Esophagus squamous epithelium (tissue), 5 donors: ENCODE results near the gene NFKBIE. TPM values are rescaled to one million over a fixed set of nuclear protein-coding genes. Genes with fewer than 3 reads are reported as not detected.

ENCODE experiments used
- DNase-seq: peaks from one replicate; lab custom pipeline; 2025; lab: John Stamatoyannopoulos, UW
- H3K27ac ChIP-seq, 4 donors: fragments of 200-600 bp; sonication (generic); one replicate each; pipeline ENCODE4 v1.5.1; 2016 to 2019; ENCODE audit warnings: mild to moderate bottlenecking in 1 of 4
- H3K27me3 ChIP-seq, 4 donors: fragments of 200-600 bp; sonication (generic); 1 replicate in 3 of 4; 2 replicates in 1 of 4; pipeline versions ENCODE4 v1.5.1 to v1.6.0; 2017 to 2021; ENCODE audit warnings: antibody characterized with exemption in 1 of 4
- H3K36me3 ChIP-seq, 3 donors: fragments of 200-600 bp; sonication (generic); one replicate each; pipeline ENCODE4 v1.5.1; 2016 to 2019
- H3K4me1 ChIP-seq, 3 donors: fragments of 200-600 bp; sonication (generic); one replicate each; pipeline ENCODE4 v1.5.1; 2017 to 2019
- H3K4me3 ChIP-seq, 4 donors: fragments of 200-600 bp; sonication (generic); 1 replicate in 3 of 4; 2 replicates in 1 of 4; pipeline ENCODE4 v1.5.1; 2016 to 2019; ENCODE audit warnings: mild to moderate bottlenecking in 2 of 4, moderate library complexity in 1 of 4
- H3K9me3 ChIP-seq, 3 donors: fragments of 200-600 bp; sonication (generic); one replicate each; pipeline ENCODE4 v1.5.1; 2016 to 2019
- POLR2A ChIP-seq, 4 donors: fragments of 450-650 bp; IDR thresholded peaks; one replicate each; pipeline ENCODE4 v1.6.1; 2017; ENCODE audit warnings: antibody characterized with exemption in 4 of 4, mild to moderate bottlenecking in 4 of 4, moderate library complexity in 3 of 4
- WGBS, 2 donors: methylation state at CpG; one replicate each; pipeline ENCODE4 v1.1.5; 2018; 5-methylcytosine and 5-hydroxymethylcytosine counted together
- intact Hi-C: fragments of 100-400 bp; cut with DNase I; formaldehyde crosslinking; loops from one replicate; pipeline ENCODE4 v1.15.0; 2022
- total RNA-seq, 4 donors: library from RNA; depleted of rRNA; stranded (reverse); fragments of >200 nt; gene quantifications; one replicate each; pipeline ENCODE4 v1.1.0, GENCODE V29; 2016
- TF ChIP-seq, protein P1 (sequence below), 6 experiments: fragments of 450-650 bp in 4 of 6; fragments of 200-600 bp in 2 of 6; sonication (generic) in 2 of 6; IDR thresholded peaks; one replicate each; pipeline ENCODE4 v1.5.1; 2016 to 2019; ENCODE audit warnings: antibody characterized with exemption in 6 of 6, mild to moderate bottlenecking in 4 of 6, moderate library complexity in 4 of 6
- donor health status: DM: yes; HTN: yes; CAD: no.

NFKBIE gene
- total RNA-seq, 4 donors from 2014 or later = 8.6 to 11.2 (median 10.2) TPM

DNA sequence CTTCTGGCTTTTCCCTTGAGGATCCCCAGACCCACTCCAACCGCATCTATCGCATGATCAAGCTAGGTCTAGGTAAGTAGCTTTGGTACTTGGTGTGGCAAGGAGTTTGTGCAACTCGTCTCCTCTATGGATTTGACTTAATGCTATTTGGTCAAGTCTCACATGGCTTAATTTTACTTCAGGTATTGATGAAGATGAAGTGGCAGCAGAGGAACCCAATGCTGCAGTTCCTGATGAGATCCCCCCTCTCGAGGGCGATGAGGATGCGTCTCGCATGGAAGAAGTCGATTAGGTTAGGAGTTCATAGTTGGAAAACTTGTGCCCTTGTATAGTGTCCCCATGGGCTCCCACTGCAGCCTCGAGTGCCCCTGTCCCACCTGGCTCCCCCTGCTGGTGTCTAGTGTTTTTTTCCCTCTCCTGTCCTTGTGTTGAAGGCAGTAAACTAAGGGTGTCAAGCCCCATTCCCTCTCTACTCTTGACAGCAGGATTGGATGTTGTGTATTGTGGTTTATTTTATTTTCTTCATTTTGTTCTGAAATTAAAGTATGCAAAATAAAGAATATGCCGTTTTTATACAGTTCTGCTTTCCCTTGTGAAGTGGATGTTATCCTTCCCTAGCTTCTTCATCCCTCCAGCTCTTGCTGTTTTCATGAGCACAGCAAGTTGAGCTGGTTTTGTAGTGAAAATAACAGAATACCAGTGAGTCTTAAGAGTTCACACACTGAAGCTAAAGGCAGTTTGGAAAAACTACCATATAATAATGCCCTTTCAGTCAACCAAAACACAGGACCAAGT lies 11.8 kb downstream of the NFKBIE start:
- Histone ChIP-seq H3K36me3 (peaks cover 41 to 75% (median 63%) of the 10 kb centered on the region in 3 donors), H3K9me3 (no peaks in the 10 kb centered on the region), H3K4me1 (peaks cover 17 to 92% (median 36%) of the 10 kb centered on the region in 3 donors), H3K4me3 (no peak overlapping the region), H3K27ac (no peak overlapping the region), H3K27me3 (no peaks in the 10 kb centered on the region)
- WGBS, 2 donors = 59 to 61% methylated on average over 9 to 10 of the region's 10 CpGs
- no peak for TF ChIP-seq POLR2A (IDR thresholded peaks at IDR 0.05)
- TF ChIP-seq, protein P1, sequence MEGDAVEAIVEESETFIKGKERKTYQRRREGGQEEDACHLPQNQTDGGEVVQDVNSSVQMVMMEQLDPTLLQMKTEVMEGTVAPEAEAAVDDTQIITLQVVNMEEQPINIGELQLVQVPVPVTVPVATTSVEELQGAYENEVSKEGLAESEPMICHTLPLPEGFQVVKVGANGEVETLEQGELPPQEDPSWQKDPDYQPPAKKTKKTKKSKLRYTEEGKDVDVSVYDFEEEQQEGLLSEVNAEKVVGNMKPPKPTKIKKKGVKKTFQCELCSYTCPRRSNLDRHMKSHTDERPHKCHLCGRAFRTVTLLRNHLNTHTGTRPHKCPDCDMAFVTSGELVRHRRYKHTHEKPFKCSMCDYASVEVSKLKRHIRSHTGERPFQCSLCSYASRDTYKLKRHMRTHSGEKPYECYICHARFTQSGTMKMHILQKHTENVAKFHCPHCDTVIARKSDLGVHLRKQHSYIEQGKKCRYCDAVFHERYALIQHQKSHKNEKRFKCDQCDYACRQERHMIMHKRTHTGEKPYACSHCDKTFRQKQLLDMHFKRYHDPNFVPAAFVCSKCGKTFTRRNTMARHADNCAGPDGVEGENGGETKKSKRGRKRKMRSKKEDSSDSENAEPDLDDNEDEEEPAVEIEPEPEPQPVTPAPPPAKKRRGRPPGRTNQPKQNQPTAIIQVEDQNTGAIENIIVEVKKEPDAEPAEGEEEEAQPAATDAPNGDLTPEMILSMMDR (IDR thresholded peaks at IDR 0.05) = peak in 5 of 6 experiments; percentile 33 to 52 (median 37)
- intact Hi-C loops = loop anchor here (10.0 kb wide), 1 partner anchor 159 kb away; no protein-coding TSS in a partner anchor
- no peak for DNase-seq

DNA sequence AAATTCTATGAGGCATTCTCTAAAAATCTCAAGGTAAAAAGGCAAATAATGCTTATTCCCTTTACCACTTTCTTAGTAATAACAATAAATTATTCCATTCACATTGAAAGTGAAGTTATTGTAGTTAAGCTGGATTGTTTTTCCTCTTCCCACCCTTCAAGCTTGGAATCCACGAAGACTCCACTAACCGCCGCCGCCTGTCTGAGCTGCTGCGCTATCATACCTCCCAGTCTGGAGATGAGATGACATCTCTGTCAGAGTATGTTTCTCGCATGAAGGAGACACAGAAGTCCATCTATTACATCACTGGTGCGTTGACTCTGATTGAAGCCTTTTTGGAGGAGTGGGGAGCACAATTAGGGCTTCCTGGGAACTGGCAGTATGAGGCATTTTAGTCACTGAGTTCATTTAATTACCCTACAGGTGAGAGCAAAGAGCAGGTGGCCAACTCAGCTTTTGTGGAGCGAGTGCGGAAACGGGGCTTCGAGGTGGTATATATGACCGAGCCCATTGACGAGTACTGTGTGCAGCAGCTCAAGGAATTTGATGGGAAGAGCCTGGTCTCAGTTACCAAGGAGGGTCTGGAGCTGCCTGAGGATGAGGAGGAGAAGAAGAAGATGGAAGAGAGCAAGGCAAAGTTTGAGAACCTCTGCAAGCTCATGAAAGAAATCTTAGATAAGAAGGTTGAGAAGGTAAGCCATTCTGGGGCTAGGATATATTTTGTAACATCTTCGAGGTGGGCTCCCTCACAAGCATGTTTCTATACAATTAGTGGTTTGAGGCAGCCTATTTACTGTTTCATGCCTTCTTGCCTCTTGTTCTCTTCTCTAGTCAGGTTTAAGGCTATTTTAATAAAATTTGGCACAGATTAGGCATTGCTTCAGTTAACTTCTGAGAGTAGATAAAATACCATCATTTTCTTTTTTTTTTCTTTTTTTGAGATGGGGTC lies 13.5 kb downstream of the NFKBIE start:
- H3K4me1 ChIP-seq = peaks cover 19 to 88% (median 35%) of the 10 kb centered on the region in 3 donors
- 84 to 88% methylated on average over 13 to 14 of the region's 14 CpGs for WGBS, 2 donors
- no peak overlapping the region for H3K27ac ChIP-seq
- peaks cover 41 to 75% (median 63%) of the 10 kb centered on the region in 3 donors for H3K36me3 ChIP-seq
- H3K27me3 ChIP-seq = no peaks in the 10 kb centered on the region
- no peak for TF ChIP-seq POLR2A (IDR thresholded peaks at IDR 0.05)
- TF ChIP-seq, protein P1 (IDR thresholded peaks at IDR 0.05) = no peak
- H3K9me3 ChIP-seq = no peaks in the 10 kb centered on the region
- H3K4me3 ChIP-seq = no peak overlapping the region
- DNase-seq = no peak
- intact Hi-C loops = loop anchor here (10.0 kb wide), 1 partner anchor 157 kb away; no protein-coding TSS in a partner anchor

DNA sequence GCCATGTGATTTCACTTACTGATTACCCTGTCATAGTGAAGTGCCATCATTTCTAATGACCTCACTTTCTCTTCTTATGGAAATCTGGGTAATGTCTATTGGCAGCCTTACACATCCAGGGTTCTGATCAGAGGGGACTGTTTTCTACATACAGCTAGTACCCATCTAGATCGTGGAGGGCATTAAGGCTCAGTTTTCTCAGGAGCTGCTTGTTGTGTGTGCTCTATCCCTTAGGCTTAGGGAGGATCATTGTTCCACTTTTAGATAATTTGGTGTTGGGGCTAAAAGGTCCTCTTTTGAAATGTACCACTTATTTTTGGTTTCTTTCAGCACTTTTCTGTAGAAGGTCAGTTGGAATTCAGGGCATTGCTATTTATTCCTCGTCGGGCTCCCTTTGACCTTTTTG lies 14.6 kb downstream of the NFKBIE start:
- TF ChIP-seq POLR2A (IDR thresholded peaks at IDR 0.05) = no peak
- TF ChIP-seq, protein P1 (IDR thresholded peaks at IDR 0.05) = no peak
- Histone ChIP-seq H3K36me3 (peaks cover 41 to 75% (median 63%) of the 10 kb centered on the region in 3 donors), H3K4me1 (peaks cover 14 to 81% (median 29%) of the 10 kb centered on the region in 3 donors), H3K4me3 (no peak overlapping the region), H3K9me3 (no peaks in the 10 kb centered on the region), H3K27ac (no peak overlapping the region), H3K27me3 (no peaks in the 10 kb centered on the region)
- 67 to 83% methylated on average over 3 of the region's 3 CpGs for WGBS, 2 donors
- no peak for DNase-seq
- intact Hi-C loops = loop anchor here (10.0 kb wide), 1 partner anchor 156 kb away; no protein-coding TSS in a partner anchor

- Histone ChIP-seq H3K9me3 (no peaks in the 10 kb centered on the region), H3K36me3 (peaks cover 41 to 70% (median 62%) of the 10 kb centered on the region in 3 donors), H3K27ac (no peak overlapping the region), H3K27me3 (no peaks in the 10 kb centered on the region), H3K4me1 (peaks cover 16 to 81% (median 31%) of the 10 kb centered on the region in 3 donors), H3K4me3 (no peak overlapping the region)
- no peak for DNase-seq
- 62% methylated on average over 6 of the region's 6 CpGs for WGBS, 2 donors
- intact Hi-C loops = loop anchor here (10.0 kb wide), 1 partner anchor 155 kb away; no protein-coding TSS in a partner anchor
- TF ChIP-seq, protein P1 (IDR thresholded peaks at IDR 0.05) = no peak
- no peak for TF ChIP-seq POLR2A (IDR thresholded peaks at IDR 0.05)
Observed at GRCh38 chr6:44250067-44250717, 15.2 kb downstream of the NFKBIE start.
